Liver (tissue), 9 donors: ENCODE results near the gene RARS2. TPM values are rescaled to one million over a fixed set of nuclear protein-coding genes. Genes with fewer than 3 reads are reported as not detected.

Source experiments
- DNase-seq: peaks from one replicate; pipeline ENCODE4 v3.0.0-alpha.2; 2017; ENCODE audit warnings: low spot score
- H3K27ac ChIP-seq, 2 donors: one replicate each; pipeline ENCODE4 v1.7.0; 2013; ENCODE audit warnings: inconsistent platforms in 2 of 2, low read length in 2 of 2, control low read depth in 1 of 2, low read depth in 1 of 2, mild to moderate bottlenecking in 1 of 2
- H3K27me3 ChIP-seq, 4 donors: one replicate each; pipeline versions ENCODE4 v1.6.1 to v1.7.0; 2013; ENCODE audit warnings: low read length in 3 of 4, inconsistent platforms in 1 of 4, mild to moderate bottlenecking in 1 of 4, moderate library complexity in 1 of 4; ENCODE audit not compliant: control insufficient read depth in 4 of 4, insufficient read depth in 4 of 4
- H3K36me3 ChIP-seq, 4 donors: one replicate each; pipeline versions ENCODE4 v1.6.1 to v1.7.0; 2013; ENCODE audit warnings: low read length in 3 of 4, mild to moderate bottlenecking in 3 of 4, low read depth in 1 of 4, moderate library complexity in 1 of 4; ENCODE audit not compliant: control insufficient read depth in 4 of 4, insufficient read depth in 3 of 4
- H3K4me1 ChIP-seq, 4 donors: one replicate each; pipeline versions ENCODE4 v1.6.1 to v1.7.0; 2013; ENCODE audit warnings: low read length in 3 of 4, mild to moderate bottlenecking in 3 of 4, moderate library complexity in 1 of 4; ENCODE audit not compliant: control insufficient read depth in 4 of 4, insufficient read depth in 4 of 4
- H3K4me3 ChIP-seq, 3 donors: one replicate each; pipeline versions ENCODE4 v1.6.1 to v1.7.0; 2013; ENCODE audit warnings: low read length in 3 of 3, control low read depth in 1 of 3, low read depth in 1 of 3, mild to moderate bottlenecking in 1 of 3
- H3K9ac ChIP-seq, 2 donors: one replicate each; pipeline ENCODE4 v1.7.0; 2013; ENCODE audit warnings: low read length in 2 of 2, mild to moderate bottlenecking in 2 of 2, moderate library complexity in 2 of 2, control low read depth in 1 of 2, low read depth in 1 of 2
- H3K9me3 ChIP-seq, 4 donors: one replicate each; pipeline versions ENCODE4 v1.6.1 to v1.7.0; 2013; ENCODE audit warnings: low read length in 3 of 4; ENCODE audit not compliant: control insufficient read depth in 4 of 4
- EGR1 ChIP-seq, 2 donors: IDR thresholded peaks; 2 replicates each; pipeline ENCODE4 v1.6.1; 2016 to 2018; ENCODE audit warnings: antibody characterized with exemption in 2 of 2, low read depth in 2 of 2
- FOXA1 ChIP-seq: IDR thresholded peaks from 2 replicates; pipeline ENCODE4 v1.6.1; 2016; ENCODE audit warnings: antibody characterized with exemption
- FOXA2 ChIP-seq: IDR thresholded peaks from 2 replicates; pipeline ENCODE4 v1.6.1; 2016; ENCODE audit warnings: antibody characterized with exemption
- GABPA ChIP-seq, 2 donors: IDR thresholded peaks in 1 of 2; conservative IDR thresholded peaks in 1 of 2; 2 replicates each; pipeline ENCODE4 v1.6.1; 2016; ENCODE audit warnings: antibody characterized with exemption in 2 of 2, mild to moderate bottlenecking in 1 of 2, moderate library complexity in 1 of 2
- JUND ChIP-seq, 2 donors: IDR thresholded peaks; 2 replicates each; pipeline ENCODE4 v1.6.1; 2016; ENCODE audit warnings: antibody characterized with exemption in 2 of 2
- NR2F2 ChIP-seq: IDR thresholded peaks from 2 replicates; pipeline ENCODE4 v1.6.1; 2016; ENCODE audit warnings: antibody characterized with exemption
- RAD21 ChIP-seq, 2 donors: IDR thresholded peaks; 2 replicates each; pipeline ENCODE4 v1.6.1; 2016; ENCODE audit warnings: antibody characterized with exemption in 2 of 2, mild to moderate bottlenecking in 2 of 2
- RXRA ChIP-seq, 2 donors: IDR thresholded peaks; 2 replicates each; pipeline ENCODE4 v1.6.1; 2017 to 2018; ENCODE audit warnings: antibody characterized with exemption in 2 of 2, mild to moderate bottlenecking in 1 of 2
- SP1 ChIP-seq: IDR thresholded peaks from 2 replicates; pipeline ENCODE4 v1.6.1; 2018; ENCODE audit warnings: antibody characterized with exemption, mild to moderate bottlenecking
- TAF1 ChIP-seq: conservative IDR thresholded peaks from 2 replicates; pipeline ENCODE4 v1.6.1; 2016; ENCODE audit warnings: antibody characterized with exemption, mild to moderate bottlenecking
- YY1 ChIP-seq: IDR thresholded peaks from 2 replicates; pipeline ENCODE4 v1.6.1; 2016; ENCODE audit warnings: antibody characterized with exemption, mild to moderate bottlenecking
- WGBS: extraction: QIAGEN DNeasy Blood & Tissue Kit; methylation state at CpG from one replicate; pipeline ENCODE4 v1.1.7; 2013; 5-methylcytosine and 5-hydroxymethylcytosine counted together
- polyA plus RNA-seq, 2 donors: library from polyadenylated mRNA; stranded (reverse) in 1 of 2; unstranded in 1 of 2; fragments of 200-250 nt in 1 of 2; fragments of >200 nt in 1 of 2; fragmentation: Nextera tagmentation in 1 of 2; extraction: Ambion mirVana in 1 of 2; gene quantifications; one replicate each; pipeline versions ENCODE4 v1.2.1 to v1.2.3, GENCODE V29; 2013 to 2015
- total RNA-seq, 2 donors: library from RNA; depleted of rRNA; stranded (reverse); fragments of >200 nt; gene quantifications; one replicate each; pipeline ENCODE4 v1.2.3, GENCODE V29; 2014
- TF ChIP-seq, protein P1 (sequence below): fragments of 150-350 bp; IDR thresholded peaks from 2 replicates; pipeline ENCODE4 v1.5.1; 2017; ENCODE audit warnings: improper control_type of control experiment, low read depth, low read length; ENCODE audit not compliant: missing input control
- TF ChIP-seq, protein P2 (sequence below): IDR thresholded peaks from 2 replicates; pipeline ENCODE4 v1.6.1; 2016; ENCODE audit warnings: antibody characterized with exemption
- TF ChIP-seq, protein P3 (sequence below): IDR thresholded peaks from 2 replicates; pipeline ENCODE4 v1.6.1; 2016; ENCODE audit warnings: antibody characterized with exemption, mild to moderate bottlenecking
- TF ChIP-seq, protein P4 (sequence below): IDR thresholded peaks from 2 replicates; pipeline ENCODE4 v1.6.1; 2016; ENCODE audit warnings: antibody characterized with exemption
- TF ChIP-seq, protein P5 (sequence below): IDR thresholded peaks from 2 replicates; pipeline ENCODE4 v1.6.1; 2016; ENCODE audit warnings: antibody characterized with exemption
- donor health status: healthy.
- donor health status: healthy.
- donor health status: healthy.
- donor health status: healthy.
- donor health status: healthy.

The RARS2 gene
- total and polyA plus RNA-seq, 4 donors: 10.9 to 19.2 (median 16.4) TPM

DNA sequence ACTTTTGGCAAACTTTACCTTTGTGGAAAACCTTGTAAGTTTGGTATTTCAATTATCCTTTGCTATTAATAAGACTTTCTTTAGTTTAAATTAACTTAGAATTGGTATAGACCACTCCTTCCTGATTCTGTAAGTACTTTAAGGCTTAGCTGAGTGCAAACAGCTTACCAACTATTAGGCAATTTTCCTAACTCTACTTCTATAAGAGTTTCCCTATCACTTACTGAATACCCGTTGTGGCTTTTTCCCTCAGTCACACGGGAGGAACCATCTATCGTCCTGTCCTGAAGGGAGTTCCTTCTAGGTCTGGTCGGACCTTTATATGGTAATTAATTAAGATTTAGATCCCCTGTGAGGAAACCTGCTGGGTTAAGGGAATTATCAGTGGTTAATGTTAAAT is 107.4 kb downstream of the RARS2 start:
- no peaks in the 10 kb centered on the region for H3K9me3 ChIP-seq
- no peaks in the 10 kb centered on the region for H3K27me3 ChIP-seq
- no peak overlapping the region for H3K9ac ChIP-seq
- no peak overlapping the region for H3K27ac ChIP-seq
- TF ChIP-seq NR2F2: no peak
- TF ChIP-seq, protein P1, sequence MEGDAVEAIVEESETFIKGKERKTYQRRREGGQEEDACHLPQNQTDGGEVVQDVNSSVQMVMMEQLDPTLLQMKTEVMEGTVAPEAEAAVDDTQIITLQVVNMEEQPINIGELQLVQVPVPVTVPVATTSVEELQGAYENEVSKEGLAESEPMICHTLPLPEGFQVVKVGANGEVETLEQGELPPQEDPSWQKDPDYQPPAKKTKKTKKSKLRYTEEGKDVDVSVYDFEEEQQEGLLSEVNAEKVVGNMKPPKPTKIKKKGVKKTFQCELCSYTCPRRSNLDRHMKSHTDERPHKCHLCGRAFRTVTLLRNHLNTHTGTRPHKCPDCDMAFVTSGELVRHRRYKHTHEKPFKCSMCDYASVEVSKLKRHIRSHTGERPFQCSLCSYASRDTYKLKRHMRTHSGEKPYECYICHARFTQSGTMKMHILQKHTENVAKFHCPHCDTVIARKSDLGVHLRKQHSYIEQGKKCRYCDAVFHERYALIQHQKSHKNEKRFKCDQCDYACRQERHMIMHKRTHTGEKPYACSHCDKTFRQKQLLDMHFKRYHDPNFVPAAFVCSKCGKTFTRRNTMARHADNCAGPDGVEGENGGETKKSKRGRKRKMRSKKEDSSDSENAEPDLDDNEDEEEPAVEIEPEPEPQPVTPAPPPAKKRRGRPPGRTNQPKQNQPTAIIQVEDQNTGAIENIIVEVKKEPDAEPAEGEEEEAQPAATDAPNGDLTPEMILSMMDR: no peak
- no peak for TF ChIP-seq EGR1 (IDR thresholded peaks at IDR 0.05; ENCODE audit: low read depth in 2 of 2)
- TF ChIP-seq RAD21 (IDR thresholded peaks at IDR 0.05): no peak
- no peak for TF ChIP-seq JUND (IDR thresholded peaks at IDR 0.05)
- TF ChIP-seq, protein P2, sequence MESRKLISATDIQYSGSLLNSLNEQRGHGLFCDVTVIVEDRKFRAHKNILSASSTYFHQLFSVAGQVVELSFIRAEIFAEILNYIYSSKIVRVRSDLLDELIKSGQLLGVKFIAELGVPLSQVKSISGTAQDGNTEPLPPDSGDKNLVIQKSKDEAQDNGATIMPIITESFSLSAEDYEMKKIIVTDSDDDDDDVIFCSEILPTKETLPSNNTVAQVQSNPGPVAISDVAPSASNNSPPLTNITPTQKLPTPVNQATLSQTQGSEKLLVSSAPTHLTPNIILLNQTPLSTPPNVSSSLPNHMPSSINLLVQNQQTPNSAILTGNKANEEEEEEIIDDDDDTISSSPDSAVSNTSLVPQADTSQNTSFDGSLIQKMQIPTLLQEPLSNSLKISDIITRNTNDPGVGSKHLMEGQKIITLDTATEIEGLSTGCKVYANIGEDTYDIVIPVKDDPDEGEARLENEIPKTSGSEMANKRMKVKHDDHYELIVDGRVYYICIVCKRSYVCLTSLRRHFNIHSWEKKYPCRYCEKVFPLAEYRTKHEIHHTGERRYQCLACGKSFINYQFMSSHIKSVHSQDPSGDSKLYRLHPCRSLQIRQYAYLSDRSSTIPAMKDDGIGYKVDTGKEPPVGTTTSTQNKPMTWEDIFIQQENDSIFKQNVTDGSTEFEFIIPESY: no peak
- TF ChIP-seq, protein P3, sequence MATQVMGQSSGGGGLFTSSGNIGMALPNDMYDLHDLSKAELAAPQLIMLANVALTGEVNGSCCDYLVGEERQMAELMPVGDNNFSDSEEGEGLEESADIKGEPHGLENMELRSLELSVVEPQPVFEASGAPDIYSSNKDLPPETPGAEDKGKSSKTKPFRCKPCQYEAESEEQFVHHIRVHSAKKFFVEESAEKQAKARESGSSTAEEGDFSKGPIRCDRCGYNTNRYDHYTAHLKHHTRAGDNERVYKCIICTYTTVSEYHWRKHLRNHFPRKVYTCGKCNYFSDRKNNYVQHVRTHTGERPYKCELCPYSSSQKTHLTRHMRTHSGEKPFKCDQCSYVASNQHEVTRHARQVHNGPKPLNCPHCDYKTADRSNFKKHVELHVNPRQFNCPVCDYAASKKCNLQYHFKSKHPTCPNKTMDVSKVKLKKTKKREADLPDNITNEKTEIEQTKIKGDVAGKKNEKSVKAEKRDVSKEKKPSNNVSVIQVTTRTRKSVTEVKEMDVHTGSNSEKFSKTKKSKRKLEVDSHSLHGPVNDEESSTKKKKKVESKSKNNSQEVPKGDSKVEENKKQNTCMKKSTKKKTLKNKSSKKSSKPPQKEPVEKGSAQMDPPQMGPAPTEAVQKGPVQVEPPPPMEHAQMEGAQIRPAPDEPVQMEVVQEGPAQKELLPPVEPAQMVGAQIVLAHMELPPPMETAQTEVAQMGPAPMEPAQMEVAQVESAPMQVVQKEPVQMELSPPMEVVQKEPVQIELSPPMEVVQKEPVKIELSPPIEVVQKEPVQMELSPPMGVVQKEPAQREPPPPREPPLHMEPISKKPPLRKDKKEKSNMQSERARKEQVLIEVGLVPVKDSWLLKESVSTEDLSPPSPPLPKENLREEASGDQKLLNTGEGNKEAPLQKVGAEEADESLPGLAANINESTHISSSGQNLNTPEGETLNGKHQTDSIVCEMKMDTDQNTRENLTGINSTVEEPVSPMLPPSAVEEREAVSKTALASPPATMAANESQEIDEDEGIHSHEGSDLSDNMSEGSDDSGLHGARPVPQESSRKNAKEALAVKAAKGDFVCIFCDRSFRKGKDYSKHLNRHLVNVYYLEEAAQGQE: no peak
- TF ChIP-seq, protein P4, sequence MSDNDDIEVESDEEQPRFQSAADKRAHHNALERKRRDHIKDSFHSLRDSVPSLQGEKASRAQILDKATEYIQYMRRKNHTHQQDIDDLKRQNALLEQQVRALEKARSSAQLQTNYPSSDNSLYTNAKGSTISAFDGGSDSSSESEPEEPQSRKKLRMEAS: no peak
- no peak for TF ChIP-seq FOXA1
- TF ChIP-seq, protein P5, sequence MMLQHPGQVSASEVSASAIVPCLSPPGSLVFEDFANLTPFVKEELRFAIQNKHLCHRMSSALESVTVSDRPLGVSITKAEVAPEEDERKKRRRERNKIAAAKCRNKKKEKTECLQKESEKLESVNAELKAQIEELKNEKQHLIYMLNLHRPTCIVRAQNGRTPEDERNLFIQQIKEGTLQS: no peak
- no peak for TF ChIP-seq TAF1
- TF ChIP-seq SP1: no peak
- no peak for TF ChIP-seq RXRA (IDR thresholded peaks at IDR 0.05)
- TF ChIP-seq FOXA2: no peak
- DNase-seq: no peak
- H3K4me1 ChIP-seq: no peaks in the 10 kb centered on the region
- 77% methylated on average over 4 of the region's 4 CpGs for WGBS
- peaks cover 0 to 8% (median 2%) of the 10 kb centered on the region in 4 donors for H3K36me3 ChIP-seq
- H3K4me3 ChIP-seq: no peak overlapping the region

DNA sequence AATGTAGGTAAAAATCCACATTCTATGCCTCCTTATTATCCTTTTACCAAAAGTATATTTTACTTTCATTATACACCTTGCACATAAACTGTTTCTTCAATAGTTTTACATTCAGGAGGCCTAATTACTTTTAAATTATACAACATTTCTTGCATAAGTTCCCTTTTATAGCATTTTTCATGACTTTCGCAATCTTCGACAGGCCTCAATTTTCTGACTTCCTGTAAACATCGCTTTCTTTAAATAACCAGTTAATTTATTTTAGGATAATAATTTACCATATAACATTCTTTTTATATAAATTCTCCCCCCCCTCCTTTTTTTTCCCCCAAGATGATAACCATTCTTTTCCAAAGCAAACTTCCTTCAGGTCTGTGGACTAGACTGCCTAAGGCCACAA is 107.9 kb downstream of the RARS2 start:
- Histone ChIP-seq H3K27me3 (no peaks in the 10 kb centered on the region), H3K36me3 (peaks cover 0 to 8% (median 2%) of the 10 kb centered on the region in 4 donors), H3K9ac (no peak overlapping the region), H3K27ac (no peak overlapping the region), H3K9me3 (no peaks in the 10 kb centered on the region), H3K4me3 (no peak overlapping the region), H3K4me1 (no peaks in the 10 kb centered on the region)
- 87% methylated on average over 3 of the region's 3 CpGs for WGBS
- no peak for DNase-seq
- TF ChIP-seq, protein P1: no peak
- TF ChIP-seq, protein P4: no peak
- no peak for TF ChIP-seq YY1
- TF ChIP-seq, protein P5: no peak
- no peak for TF ChIP-seq GABPA (IDR thresholded peaks at IDR 0.05 in 1 of 2, conservative IDR thresholded peaks at IDR 0.05 in 1 of 2)
- TF ChIP-seq, protein P2: no peak
